CD4-positive, alpha-beta memory T cell (primary cell): ENCODE results near the gene CRIP2. TPM values are rescaled to one million over a fixed set of nuclear protein-coding genes. Genes with fewer than 3 reads are reported as not detected.

ENCODE experiments used
- CTCF ChIA-PET: fragments of 350-600 bp; sonication (Branson Sonifier 250); formaldehyde crosslinking; loops from one replicate; lab custom pipeline; 2021; ENCODE audit warnings: inconsistent platforms; ENCODE audit not compliant: partially characterized antibody; lab: Charles Lee
- POLR2A ChIA-PET: fragments of 350-600 bp; sonication (Branson Sonifier 250); formaldehyde crosslinking; loops from one replicate; lab custom pipeline; 2021; ENCODE audit not compliant: partially characterized antibody; lab: Charles Lee
- DNase-seq, 5 donors: peaks; one replicate each; pipeline versions ENCODE4 v3.0.0 to v3.0.0-alpha.2; 2020 to 2022; ENCODE audit warnings: mixed read lengths in 1 of 5
- H3K27ac ChIP-seq: one replicate; pipeline ENCODE4 v1.7.0; 2013; ENCODE audit warnings: low read depth, low read length
- H3K27me3 ChIP-seq: 2 replicates; pipeline ENCODE4 v1.7.0; 2013; ENCODE audit warnings: mild to moderate bottlenecking, low read length, moderate library complexity; ENCODE audit not compliant: insufficient read depth
- H3K36me3 ChIP-seq: 2 replicates; pipeline ENCODE4 v1.7.0; 2013; ENCODE audit warnings: mild to moderate bottlenecking, low read length, moderate library complexity; ENCODE audit not compliant: insufficient read depth
- H3K4me1 ChIP-seq: 2 replicates; pipeline ENCODE4 v1.7.0; 2013; ENCODE audit warnings: mild to moderate bottlenecking, low read length, moderate library complexity; ENCODE audit not compliant: insufficient read depth
- H3K4me3 ChIP-seq, 2 donors: one replicate each; pipeline ENCODE4 v1.7.0; 2013; ENCODE audit warnings: low read length in 2 of 2, mild to moderate bottlenecking in 1 of 2
- H3K9me3 ChIP-seq, 2 donors: one replicate each; pipeline ENCODE4 v1.7.0; 2013; ENCODE audit warnings: low read length in 2 of 2, control low read depth in 1 of 2; ENCODE audit not compliant: control insufficient read depth in 1 of 2
- H3K27ac Mint-ChIP-seq, 7 donors: one replicate each; pipeline ENCODE4 v1.8.0; 2020 to 2021; ENCODE audit warnings: mixed read lengths in 7 of 7, mild to moderate bottlenecking in 6 of 7, inconsistent platforms in 3 of 7, moderate library complexity in 3 of 7
- H3K27me3 Mint-ChIP-seq, 2 donors: one replicate each; pipeline ENCODE4 v1.8.0; 2020 to 2021; ENCODE audit warnings: mixed read lengths in 2 of 2
- H3K36me3 Mint-ChIP-seq, 2 donors: one replicate each; pipeline ENCODE4 v1.8.0; 2020 to 2021; ENCODE audit warnings: mixed read lengths in 2 of 2, inconsistent platforms in 1 of 2, mild to moderate bottlenecking in 1 of 2
- H3K4me1 Mint-ChIP-seq, 4 donors: one replicate each; pipeline ENCODE4 v1.8.0; 2020 to 2021; ENCODE audit warnings: mixed read lengths in 4 of 4, mild to moderate bottlenecking in 1 of 4
- H3K4me3 Mint-ChIP-seq, 8 donors: one replicate each; pipeline ENCODE4 v1.8.0; 2020 to 2021; ENCODE audit warnings: mixed read lengths in 8 of 8, mild to moderate bottlenecking in 7 of 8, moderate library complexity in 6 of 8, inconsistent platforms in 3 of 8
- H3K9me3 Mint-ChIP-seq, 8 donors: one replicate each; pipeline ENCODE4 v1.8.0; 2020 to 2021; ENCODE audit warnings: mixed read lengths in 8 of 8, mild to moderate bottlenecking in 5 of 8, inconsistent platforms in 3 of 8, moderate library complexity in 1 of 8
- intact Hi-C: fragments of 100-400 bp; cut with micrococcal nuclease; formaldehyde crosslinking; loops from one replicate; pipeline ENCODE4 v1.15.1; 2023
- polyA plus RNA-seq, 2 donors: library from polyadenylated mRNA; unstranded; fragments of 300-500 nt; fragmentation: Illumina TruSeq; gene quantifications; one replicate each; pipeline ENCODE4 v1.2.3, GENCODE V29; 2021
- total RNA-seq, 2 experiments: library from RNA; stranded (reverse); gene quantifications; one replicate each; pipeline ENCODE4 v1.2.3, GENCODE V29; 2021

Gene CRIP2
- total RNA-seq: 10 to 100 TPM; 12.1 to 13.0 TPM
- 100 to 1,000 TPM in 1 of 2 donors, 10 to 100 TPM in 1; 84.5 to 256 TPM for polyA plus RNA-seq

- Histone ChIP-seq H3K4me1 (peaks cover 42% of the 10 kb centered on the region), H3K4me3 (peak within 1 kb of the TSS; percentile 36 to 61), H3K27me3 (no peaks in the 10 kb centered on the region), H3K36me3 (no peaks in the 10 kb centered on the region), H3K27ac (peak within 1 kb of the TSS; percentile 66), H3K9me3 (no peaks in the 10 kb centered on the region)
- Mint-ChIP-seq H3K36me3 (peaks cover 0 to 2% of the 10 kb centered on the region in 2 donors), H3K9me3 (peaks cover 0 to 3% (median 0%) of the 10 kb centered on the region in 8 donors), H3K4me1 (peaks cover 8 to 30% (median 15%) of the 10 kb centered on the region in 4 donors), H3K27me3 (no peaks in the 10 kb centered on the region), H3K4me3 (peak within 1 kb of the TSS; percentile 69 to 86 (median 76)), H3K27ac (peak within 1 kb of the TSS; percentile 41 to 87 (median 66))
- CTCF ChIA-PET: interaction anchor here (1.0 kb wide), 1 partner anchor 15 kb away, joined by 3 read pairs; no protein-coding TSS in a partner anchor
- intact Hi-C loops: loop anchor here (2.0 kb wide), 1 partner anchor 16 kb away; the partner anchor contains the start of gene TEDC1
- POLR2A ChIA-PET: interaction anchor here (1.0 to 8.3 kb wide), 5 partner anchors 12 to 71 kb away, joined by 3 to 346 read pairs (median 6); partner anchors contain the start of genes CRIP1 and TEDC1
- DNase-seq: peak in 4 of 5 donors; percentile 49 to 63 (median 55)
These were observed at the start of gene CRIP2 for GRCh38 chr14:105474483-105475268. Gene CRIP2, plus strand, starts transcription at chr14:105474821. Its CDS starts 42 bp downstream, at chr14:105474863.

GRCh38 chr14:105424861-105425260 is 49.8 kb upstream of the CRIP2 start:
- Mint-ChIP-seq H3K36me3 (peaks cover 9 to 21% of the 10 kb centered on the region in 2 donors), H3K4me1 (peaks cover 8 to 43% (median 30%) of the 10 kb centered on the region in 4 donors), H3K4me3 (no peak overlapping the region), H3K27me3 (no peaks in the 10 kb centered on the region), H3K9me3 (no peaks in the 10 kb centered on the region), H3K27ac (peak overlapping the region in 1 of 7 donors; percentile 31)
- Histone ChIP-seq H3K27me3 (no peaks in the 10 kb centered on the region), H3K4me1 (peaks cover 24% of the 10 kb centered on the region), H3K4me3 (no peak overlapping the region), H3K27ac (no peak overlapping the region), H3K36me3 (no peaks in the 10 kb centered on the region), H3K9me3 (no peaks in the 10 kb centered on the region)
- ChIA-PET CTCF (interaction anchor here (2.1 kb wide), 1 partner anchor 9 kb away, joined by 6 read pairs; no protein-coding TSS in a partner anchor), POLR2A (interaction anchor here (1.2 kb wide), 1 partner anchor 65 kb away, joined by 4 read pairs; no protein-coding TSS in a partner anchor)
- intact Hi-C loops: no loop called here
- no peak for DNase-seq

GRCh38 chr14:105425823-105426247 is 48.8 kb upstream of the CRIP2 start:
- Histone ChIP-seq H3K4me1 (peaks cover 19% of the 10 kb centered on the region), H3K27ac (no peak overlapping the region), H3K36me3 (no peaks in the 10 kb centered on the region), H3K9me3 (no peaks in the 10 kb centered on the region), H3K4me3 (no peak overlapping the region), H3K27me3 (no peaks in the 10 kb centered on the region)
- Mint-ChIP-seq H3K9me3 (no peaks in the 10 kb centered on the region), H3K36me3 (peaks cover 15 to 26% of the 10 kb centered on the region in 2 donors), H3K27me3 (no peaks in the 10 kb centered on the region), H3K27ac (peak overlapping the region in 1 of 7 donors; percentile 4), H3K4me1 (peaks cover 8 to 40% (median 27%) of the 10 kb centered on the region in 4 donors), H3K4me3 (no peak overlapping the region)
- CTCF ChIA-PET: interaction anchor here (2.1 kb wide), 1 partner anchor 10 kb away, joined by 6 read pairs; no protein-coding TSS in a partner anchor
- no peak for DNase-seq
- intact Hi-C loops: no loop called here
- POLR2A ChIA-PET: no interaction called here

GRCh38 chr14:105426416-105427130 is 48.0 kb upstream of the CRIP2 start:
- Histone ChIP-seq H3K4me1 (peaks cover 12% of the 10 kb centered on the region), H3K27me3 (no peaks in the 10 kb centered on the region), H3K4me3 (no peak overlapping the region), H3K36me3 (no peaks in the 10 kb centered on the region), H3K9me3 (no peaks in the 10 kb centered on the region), H3K27ac (no peak overlapping the region)
- Mint-ChIP-seq H3K27me3 (no peaks in the 10 kb centered on the region), H3K36me3 (peaks cover 15 to 31% of the 10 kb centered on the region in 2 donors), H3K4me3 (no peak overlapping the region), H3K9me3 (no peaks in the 10 kb centered on the region), H3K4me1 (peaks cover 8 to 33% (median 20%) of the 10 kb centered on the region in 4 donors), H3K27ac (peak overlapping the region in 1 of 7 donors; percentile 40)
- POLR2A ChIA-PET: no interaction called here
- intact Hi-C loops: no loop called here
- no peak for DNase-seq
- CTCF ChIA-PET: no interaction called here

- Histone ChIP-seq H3K9me3 (no peaks in the 10 kb centered on the region), H3K27me3 (no peaks in the 10 kb centered on the region), H3K27ac (no peak overlapping the region), H3K4me1 (peaks cover 4% of the 10 kb centered on the region), H3K36me3 (no peaks in the 10 kb centered on the region), H3K4me3 (no peak overlapping the region)
- no peak overlapping the region for H3K27ac Mint-ChIP-seq
- H3K9me3 Mint-ChIP-seq: no peaks in the 10 kb centered on the region
- CTCF ChIA-PET: interaction anchor here (1.3 kb wide), 1 partner anchor 12 kb away, joined by 3 read pairs; no protein-coding TSS in a partner anchor
- peaks cover 5 to 25% (median 13%) of the 10 kb centered on the region in 4 donors for H3K4me1 Mint-ChIP-seq
- H3K4me3 Mint-ChIP-seq: no peak overlapping the region
- intact Hi-C loops: no loop called here
- no peaks in the 10 kb centered on the region for H3K27me3 Mint-ChIP-seq
- POLR2A ChIA-PET: no interaction called here
- DNase-seq: no peak
- peaks cover 15 to 31% of the 10 kb centered on the region in 2 donors for H3K36me3 Mint-ChIP-seq
These were observed 47.2 kb upstream of the CRIP2 start for GRCh38 chr14:105427412-105427811.

- ChIA-PET POLR2A (no interaction called here), CTCF (interaction anchor here (1.3 kb wide), 1 partner anchor 13 kb away, joined by 3 read pairs; no protein-coding TSS in a partner anchor)
- no peaks in the 10 kb centered on the region for H3K9me3 ChIP-seq
- no peaks in the 10 kb centered on the region for H3K36me3 ChIP-seq
- Mint-ChIP-seq H3K4me3 (no peak overlapping the region), H3K9me3 (no peaks in the 10 kb centered on the region), H3K36me3 (peaks cover 15 to 29% of the 10 kb centered on the region in 2 donors), H3K27ac (peak overlapping the region in 1 of 7 donors; percentile 31), H3K4me1 (peaks cover 2 to 20% (median 9%) of the 10 kb centered on the region in 4 donors), H3K27me3 (no peaks in the 10 kb centered on the region)
- H3K27ac ChIP-seq: no peak overlapping the region
- H3K27me3 ChIP-seq: no peaks in the 10 kb centered on the region
- DNase-seq: no peak
- H3K4me1 ChIP-seq: no peaks in the 10 kb centered on the region
- intact Hi-C loops: no loop called here
- no peak overlapping the region for H3K4me3 ChIP-seq
These were observed 46.6 kb upstream of the CRIP2 start for GRCh38 chr14:105427936-105428485.
